Cardiac fibroblast (primary cell): ENCODE data around the gene ERG.
A peak's percentile ranks its signal among the peaks of the same experiment; 100 is the strongest.

Experiments
- DNase-seq, 2 donors: peaks; one replicate each; pipeline versions ENCODE4 v3.0.0 to v3.0.0-alpha.2; 2010; ENCODE audit warnings: low read depth in 2 of 2
- H3K4me3 ChIP-seq, 2 donors: replicated peaks in 1 of 2; 1 replicate in 1 of 2; 2 replicates in 1 of 2; pipeline ENCODE4 v1.5.1; 2011; ENCODE audit warnings: low read depth in 2 of 2, low read length in 2 of 2, mild to moderate bottlenecking in 2 of 2, moderate library complexity in 1 of 2
- TF ChIP-seq, protein P1 (sequence below): IDR thresholded peaks from one replicate; pipeline ENCODE4 v1.5.1; 2011; ENCODE audit warnings: low read depth, mild to moderate bottlenecking, low read length, inconsistent platforms

Gene ERG

DNA sequence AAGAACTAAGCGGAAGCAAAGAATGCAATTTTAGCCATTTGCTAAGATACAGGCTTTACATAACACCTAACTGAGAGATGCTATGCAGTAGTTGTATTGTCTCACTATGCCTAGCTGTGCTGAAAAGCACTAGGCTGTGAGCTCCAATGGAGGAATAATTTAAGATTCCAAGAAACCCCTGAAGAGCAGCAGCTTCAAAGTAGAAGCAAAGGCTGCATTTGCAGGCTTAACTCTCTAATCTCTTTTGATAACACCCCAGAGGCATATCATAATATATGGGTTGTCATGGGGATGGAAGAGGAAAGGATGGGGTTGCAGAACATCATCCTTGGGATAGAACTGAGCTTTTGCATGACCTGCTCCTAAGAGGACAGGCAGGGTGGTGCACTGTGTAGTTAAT is 102.0 kb downstream of the ERG start:
- TF ChIP-seq, protein P1, sequence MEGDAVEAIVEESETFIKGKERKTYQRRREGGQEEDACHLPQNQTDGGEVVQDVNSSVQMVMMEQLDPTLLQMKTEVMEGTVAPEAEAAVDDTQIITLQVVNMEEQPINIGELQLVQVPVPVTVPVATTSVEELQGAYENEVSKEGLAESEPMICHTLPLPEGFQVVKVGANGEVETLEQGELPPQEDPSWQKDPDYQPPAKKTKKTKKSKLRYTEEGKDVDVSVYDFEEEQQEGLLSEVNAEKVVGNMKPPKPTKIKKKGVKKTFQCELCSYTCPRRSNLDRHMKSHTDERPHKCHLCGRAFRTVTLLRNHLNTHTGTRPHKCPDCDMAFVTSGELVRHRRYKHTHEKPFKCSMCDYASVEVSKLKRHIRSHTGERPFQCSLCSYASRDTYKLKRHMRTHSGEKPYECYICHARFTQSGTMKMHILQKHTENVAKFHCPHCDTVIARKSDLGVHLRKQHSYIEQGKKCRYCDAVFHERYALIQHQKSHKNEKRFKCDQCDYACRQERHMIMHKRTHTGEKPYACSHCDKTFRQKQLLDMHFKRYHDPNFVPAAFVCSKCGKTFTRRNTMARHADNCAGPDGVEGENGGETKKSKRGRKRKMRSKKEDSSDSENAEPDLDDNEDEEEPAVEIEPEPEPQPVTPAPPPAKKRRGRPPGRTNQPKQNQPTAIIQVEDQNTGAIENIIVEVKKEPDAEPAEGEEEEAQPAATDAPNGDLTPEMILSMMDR = no peak
- no peak overlapping the region for H3K4me3 ChIP-seq
- no peak for DNase-seq

DNA sequence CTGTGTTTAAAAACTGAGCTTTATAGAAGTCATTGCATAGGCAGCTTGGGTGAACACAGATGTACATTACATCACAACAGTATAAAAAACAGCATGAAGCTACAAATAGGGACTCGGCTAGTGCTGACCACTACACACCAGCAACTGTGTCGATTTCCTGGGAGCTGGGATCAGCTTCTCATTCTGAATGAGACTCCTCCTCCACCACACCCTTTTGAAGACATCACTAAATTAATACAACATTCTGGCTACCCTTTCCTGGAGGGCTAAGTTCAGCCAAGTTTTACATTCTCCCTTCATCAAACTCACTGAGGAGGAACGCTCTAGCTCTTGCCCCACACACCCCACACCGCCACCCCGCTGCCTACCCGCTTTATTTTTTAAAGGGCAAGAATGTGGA is 102.7 kb downstream of the ERG start:
- no peak for DNase-seq
- H3K4me3 ChIP-seq = no peak overlapping the region
- TF ChIP-seq, protein P1 = no peak

DNA sequence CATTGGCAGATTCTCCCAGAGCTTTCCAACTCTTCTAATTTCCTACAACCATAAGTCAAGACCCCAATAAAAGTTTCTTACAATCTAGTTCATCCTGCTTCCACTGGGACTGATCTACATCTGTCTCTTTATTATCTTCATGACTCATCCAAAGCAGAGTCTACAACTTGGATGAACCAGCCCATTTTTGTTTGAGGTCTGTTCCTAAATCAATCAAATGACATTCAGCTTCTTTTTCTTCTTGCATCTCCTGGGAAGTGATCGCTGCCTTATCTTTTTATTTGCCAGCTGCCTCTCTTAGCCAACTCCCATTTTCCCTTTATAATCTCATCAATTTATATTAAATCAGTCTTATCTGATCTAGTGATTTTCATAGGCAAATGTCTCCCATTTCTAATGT is 105.6 kb downstream of the ERG start:
- TF ChIP-seq, protein P1 = no peak
- no peak for DNase-seq
- no peak overlapping the region for H3K4me3 ChIP-seq

DNA sequence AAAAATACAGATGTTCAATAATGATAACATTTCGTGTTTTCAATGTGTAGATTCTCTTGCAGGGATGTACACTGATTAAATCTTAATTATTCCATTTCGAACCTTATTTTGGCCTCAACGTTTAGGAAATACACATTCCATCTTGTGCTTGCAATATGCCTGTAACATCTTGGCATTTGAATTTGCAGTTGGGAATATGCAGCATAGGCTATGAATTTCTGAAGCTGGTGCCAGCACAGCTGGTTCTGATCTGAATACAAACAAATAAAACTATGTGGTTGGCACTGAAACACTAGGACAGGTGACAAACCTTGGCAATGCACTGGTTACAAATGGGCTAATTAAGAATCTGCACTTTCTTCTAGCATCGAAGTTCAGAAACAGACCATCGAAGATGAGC is 108.4 kb downstream of the ERG start:
- no peak overlapping the region for H3K4me3 ChIP-seq
- TF ChIP-seq, protein P1 = no peak
- DNase-seq = no peak

DNA sequence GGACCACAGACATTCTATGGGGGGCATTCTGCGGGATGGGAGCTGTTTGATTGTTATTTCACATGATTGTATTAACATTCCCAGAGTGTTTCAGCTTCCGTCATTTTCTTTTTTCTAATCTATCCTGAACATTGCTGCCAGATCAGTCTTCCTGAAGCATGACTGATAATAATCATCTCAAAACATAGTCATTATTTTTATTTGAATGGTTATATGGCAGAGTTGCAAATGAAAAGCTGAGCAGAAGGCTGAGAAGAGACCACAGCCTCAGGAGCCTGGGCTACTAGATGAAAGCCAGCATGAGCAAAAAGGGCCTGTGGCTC is 109.0 kb downstream of the ERG start:
- TF ChIP-seq, protein P1 = no peak
- H3K4me3 ChIP-seq = no peak overlapping the region
- DNase-seq = no peak

DNA sequence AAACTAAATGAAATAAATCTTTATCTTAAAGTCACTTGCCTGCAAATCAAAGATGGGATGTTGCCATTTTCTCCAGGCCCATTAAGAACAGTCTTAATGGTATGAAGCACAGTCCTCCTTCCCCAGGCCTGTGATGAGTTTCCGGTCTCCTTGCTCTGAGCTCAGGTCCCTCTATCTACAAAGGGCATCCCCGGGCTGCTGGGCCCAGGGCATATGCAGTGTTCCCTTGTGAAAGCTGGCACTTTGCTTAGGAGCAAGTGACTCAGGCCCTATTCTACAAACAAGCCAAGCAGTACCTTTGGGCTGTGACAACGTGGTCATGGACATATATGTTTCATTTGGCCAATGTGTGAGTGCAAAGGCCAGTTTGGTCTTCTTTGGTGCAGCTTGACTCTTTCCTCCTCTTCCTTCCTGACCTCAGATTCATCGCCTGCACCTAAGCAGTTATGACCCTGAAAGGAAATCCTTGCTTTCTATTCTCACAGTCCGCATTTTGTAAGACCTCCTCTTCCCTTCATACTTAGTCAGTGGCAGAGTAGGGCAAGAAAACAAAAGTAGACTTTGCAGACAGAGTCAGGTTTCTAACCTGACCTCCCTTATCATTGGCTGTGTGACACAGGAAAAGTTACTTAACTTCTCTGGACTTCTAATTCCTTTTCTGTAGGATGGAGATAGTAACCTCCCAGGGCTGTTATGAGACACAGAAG is 109.5 kb downstream of the ERG start:
- no peak overlapping the region for H3K4me3 ChIP-seq
- TF ChIP-seq, protein P1 = no peak
- DNase-seq = no peak

DNA sequence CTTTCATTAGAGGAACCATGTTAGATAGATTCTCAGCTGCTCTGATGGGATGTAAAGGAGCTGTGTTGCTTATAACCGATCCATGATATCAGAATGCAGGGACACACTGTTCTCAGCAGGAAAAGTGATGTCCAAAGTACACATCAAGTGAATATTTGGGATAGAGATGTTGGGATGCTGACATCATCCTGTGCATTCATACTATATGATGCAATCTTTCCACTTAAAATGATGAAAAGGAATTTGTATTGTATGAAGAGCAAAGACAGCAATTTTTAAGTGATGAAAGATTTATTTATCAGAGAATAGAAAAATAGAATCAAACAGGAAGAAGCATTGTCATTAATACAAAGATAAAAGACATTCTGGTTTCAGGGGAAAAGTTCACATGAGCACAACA is 110.1 kb downstream of the ERG start:
- TF ChIP-seq, protein P1 = no peak
- peak; percentile 43 to 45 for DNase-seq
- no peak overlapping the region for H3K4me3 ChIP-seq
